GM12878 (cell line): ENCODE measurements around the gene BCL11A. TPM values are rescaled to one million over a fixed set of nuclear protein-coding genes. Genes with fewer than 3 reads are reported as not detected.

ENCODE experiments used
- ATAC-seq: fragments of 200-7000 bp; cut with Tn5 transposase; 3 replicates; pipeline ENCODE4 v1.9.1; 2020; ENCODE audit warnings: mild to moderate bottlenecking, moderate library complexity
- BruUV-seq: library from RNA; stranded (reverse); fragments of 400-500 nt; replicated peaks from 2 replicates; lab custom pipeline; 2021; lab: Mats Ljungman, UMichigan
- CTCF ChIA-PET: fragments of 300-600 bp; sonication (Branson Sonifier 250); formaldehyde crosslinking; extraction: SDS; loops from one replicate; lab custom pipeline; 2021; ENCODE audit warnings: inconsistent platforms; lab: Yijun Ruan, JAX
- POLR2A ChIA-PET: fragments of 350-600 bp; formaldehyde crosslinking; extraction: SDS; loops from one replicate; lab custom pipeline; 2021; ENCODE audit warnings: inconsistent platforms; lab: Charles Lee
- RAD21 ChIA-PET: fragments of 300-600 bp; sonication (Branson Sonifier 250); formaldehyde crosslinking; loops from one replicate; lab custom pipeline; 2023; ENCODE audit warnings: antibody characterized with exemption; ENCODE audit not compliant: unreplicated experiment; lab: Charles Lee
- SMC1A ChIA-PET: fragments of 300-600 bp; sonication (Branson Sonifier 250); formaldehyde crosslinking; loops from one replicate; lab custom pipeline; 2023; ENCODE audit not compliant: unreplicated experiment, uncharacterized antibody; lab: Charles Lee
- DNase-seq: peaks from one replicate; pipeline ENCODE4 v3.0.0-alpha.2; 2011; ENCODE audit warnings: low read depth, low spot score
- FAIRE-seq: peaks from 3 replicates; lab custom pipeline; 2011; peaks lifted over from hg19 to GRCh38; lab: Jason Lieb, UNC
- H2AFZ ChIP-seq: 2 replicates; pipeline ENCODE4 v1.6.0; 2011; ENCODE audit warnings: low read depth, low read length, control low read depth; ENCODE audit not compliant: control insufficient read depth
- H3K27ac ChIP-seq: 2 replicates; pipeline ENCODE4 v1.5.1; 2011; ENCODE audit warnings: control low read depth; ENCODE audit not compliant: control insufficient read depth, insufficient read depth
- H3K27me3 ChIP-seq, 2 experiments: replicated peaks in 1 of 2; 2 replicates each; pipeline versions ENCODE4 v1.6.0 to v1.6.1; 2011; ENCODE audit warnings: low read length in 1 of 2; ENCODE audit not compliant: control insufficient read depth in 2 of 2, insufficient read depth in 2 of 2
- H3K36me3 ChIP-seq, 2 experiments: 2 replicates each; pipeline ENCODE4 v1.5.1; 2011; ENCODE audit warnings: low read length in 1 of 2; ENCODE audit not compliant: control insufficient read depth in 2 of 2, insufficient read depth in 2 of 2
- H3K4me1 ChIP-seq: 2 replicates; pipeline ENCODE4 v1.6.1; 2011; ENCODE audit warnings: mild to moderate bottlenecking, low read length, moderate library complexity, mixed read lengths; ENCODE audit not compliant: control insufficient read depth, insufficient read depth
- H3K4me2 ChIP-seq: 2 replicates; pipeline ENCODE4 v1.6.0; 2011; ENCODE audit warnings: control low read depth; ENCODE audit not compliant: control insufficient read depth, insufficient read depth
- H3K4me3 ChIP-seq: fragments of 200-600 bp; sonication (generic); 2 replicates; pipeline ENCODE4 v1.5.1; 2016
- H3K79me2 ChIP-seq: 2 replicates; pipeline ENCODE4 v1.6.0; 2011; ENCODE audit warnings: low read length; ENCODE audit not compliant: control insufficient read depth, insufficient read depth
- H3K9ac ChIP-seq: 2 replicates; pipeline ENCODE4 v1.8.0; 2011; ENCODE audit warnings: low read length, control low read depth, mixed read lengths; ENCODE audit not compliant: control insufficient read depth, insufficient read depth
- H3K9me3 ChIP-seq: replicated peaks from 3 replicates; pipeline ENCODE4 v1.5.1; 2011; ENCODE audit warnings: mild to moderate bottlenecking, low read length; ENCODE audit not compliant: control insufficient read depth, insufficient read depth
- H4K20me1 ChIP-seq: 2 replicates; pipeline ENCODE4 v1.6.0; 2011; ENCODE audit not compliant: control insufficient read depth, insufficient read depth
- CHD4 ChIP-seq: fragments of 200-600 bp; sonication (generic); IDR thresholded peaks from 2 replicates; pipeline ENCODE4 v1.6.1; 2016; ENCODE audit warnings: mild to moderate bottlenecking
- IKZF2 ChIP-seq, 2 experiments: fragments of 450-650 bp; IDR thresholded peaks; 2 replicates each; pipeline ENCODE4 v1.6.1; 2017; ENCODE audit warnings: mild to moderate bottlenecking in 2 of 2, moderate library complexity in 2 of 2
- KAT2A ChIP-seq: conservative IDR thresholded peaks from 2 replicates; pipeline ENCODE4 v1.6.1; 2011; ENCODE audit warnings: low read depth, low read length; ENCODE audit not compliant: control insufficient read depth
- MTA3 ChIP-seq: IDR thresholded peaks from 2 replicates; pipeline ENCODE4 v1.6.1; 2012; ENCODE audit warnings: low read length, inconsistent platforms, borderline replicate concordance
- NBN ChIP-seq: fragments of 450-650 bp; IDR thresholded peaks from 2 replicates; pipeline ENCODE4 v1.6.1; 2016
- NFYB ChIP-seq: IDR thresholded peaks from 2 replicates; pipeline ENCODE4 v1.6.1; 2011; ENCODE audit warnings: low read depth, mild to moderate bottlenecking, low read length, improper control_type of control experiment, moderate library complexity; ENCODE audit not compliant: insufficient read depth
- NR2C1 ChIP-seq: fragments of 450-650 bp; IDR thresholded peaks from 2 replicates; pipeline ENCODE4 v1.6.1; 2017; ENCODE audit warnings: antibody characterized with exemption, mild to moderate bottlenecking, moderate library complexity
- RCOR1 ChIP-seq: conservative IDR thresholded peaks from 2 replicates; pipeline ENCODE4 v1.6.1; 2012; ENCODE audit warnings: low read depth, low read length, improper control_type of control experiment
- SREBF1 ChIP-seq: IDR thresholded peaks from 2 replicates; pipeline ENCODE4 v1.6.1; 2012; ENCODE audit warnings: mild to moderate bottlenecking, low read length
- SRF ChIP-seq, 2 experiments: IDR thresholded peaks; 2 replicates each; pipeline ENCODE4 v1.6.1; 2011; ENCODE audit warnings: low read depth in 2 of 2, low read length in 2 of 2, mild to moderate bottlenecking in 1 of 2, moderate library complexity in 1 of 2
- ZNF622 ChIP-seq: fragments of 450-650 bp; IDR thresholded peaks from 2 replicates; pipeline ENCODE4 v1.6.1; 2017; ENCODE audit warnings: mild to moderate bottlenecking, inconsistent platforms
- WGBS: methylation state at CpG from one replicate; pipeline ENCODE4 v1.1.6; 2016; ENCODE audit warnings: low lambda C conversion rate; ENCODE audit not compliant: insufficient replicate concordance, insufficient coverage; ENCODE audit errors: missing lambda C conversion rate; 5-methylcytosine and 5-hydroxymethylcytosine counted together
- in situ Hi-C: fragments of 300-500 bp; cut with MboI; formaldehyde crosslinking; loops from 9 replicates; pipeline ENCODE4 v1.14.3; 2018; ENCODE audit warnings: mixed read lengths
- intact Hi-C: fragments of 100-400 bp; cut with micrococcal nuclease; formaldehyde crosslinking; loops from one replicate; pipeline ENCODE4 v1.14.2; 2022; ENCODE audit not compliant: unreplicated experiment
- polyA plus RNA-seq, 11 experiments: library from polyadenylated mRNA; depleted of rRNA in 4 of 11; unstranded in 6 of 11; stranded (reverse) in 5 of 11; fragments of >200 nt; fragmentation: Nextera tagmentation in 4 of 11; fragmentation: Illumina TruSeq in 1 of 11; extraction: Ambion mirVana in 4 of 11; extraction: Trizol in 1 of 11; gene quantifications; 1 replicate in 1 of 11; 2 replicates in 10 of 11; pipeline versions ENCODE4 v1.2.1 to v1.2.3, GENCODE V29; 2011 to 2016; ENCODE audit warnings: inconsistent platforms in 2 of 11, missing spikeins in 2 of 11, low read depth in 1 of 11
- total RNA-seq, 4 experiments: library from RNA; depleted of rRNA in 3 of 4; stranded (reverse); fragments of >200 nt in 3 of 4; fragmentation: Illumina TruSeq in 1 of 4; extraction: Trizol in 1 of 4; gene quantifications; 2 replicates each; pipeline versions ENCODE4 v1.2.1 to v1.2.3, GENCODE V29; 2013 to 2021
- TF ChIP-seq, protein P1 (sequence below): fragments of 450-650 bp; IDR thresholded peaks from 2 replicates; pipeline ENCODE4 v1.6.1; 2017; ENCODE audit warnings: mild to moderate bottlenecking, moderate library complexity
- TF ChIP-seq, protein P2 (sequence below): fragments of 450-650 bp; IDR thresholded peaks from 2 replicates; pipeline ENCODE4 v1.6.1; 2017; ENCODE audit warnings: mild to moderate bottlenecking, moderate library complexity
- TF ChIP-seq, protein P3 (sequence below): fragments of 450-650 bp; formaldehyde crosslinking; IDR thresholded peaks from 2 replicates; pipeline ENCODE4 v1.4.0; 2020; ENCODE audit warnings: mild to moderate bottlenecking, moderate library complexity

BCL11A gene
- total and polyA plus RNA-seq, 10 of the 15 experiments (the other 5 are each of a cell fraction or from before 2014, with no cell fraction given) = 7.5 to 26.6 (median 11.1) TPM; not detected in 1

DNA sequence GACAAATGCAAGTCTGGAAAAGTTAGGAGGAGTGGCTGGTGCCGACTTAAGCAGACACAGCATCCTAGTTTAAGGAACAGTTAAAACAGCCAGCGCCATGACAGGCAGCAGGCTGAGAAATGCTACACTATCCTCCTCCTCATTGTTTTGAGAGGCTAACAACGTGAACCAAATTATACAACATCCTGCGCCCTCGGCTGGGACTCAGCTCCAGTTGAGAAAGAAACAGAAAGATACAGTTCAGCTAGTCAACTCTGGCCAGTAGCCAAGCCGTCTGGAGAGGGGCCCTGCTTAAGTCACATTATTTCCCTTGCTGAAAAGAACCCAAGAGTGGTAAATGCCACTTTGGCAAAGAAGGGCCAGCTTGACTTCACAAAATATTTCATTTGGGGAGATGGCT lies 90.2 kb downstream of the BCL11A start:
- no TSS peak for BruUV-seq
- SMC1A ChIA-PET = no interaction called here
- no peak for DNase-seq
- no peak for ATAC-seq
- RAD21 ChIA-PET = no interaction called here
- no peaks in the 10 kb centered on the region for H4K20me1 ChIP-seq
- peaks cover 6% of the 10 kb centered on the region for H3K79me2 ChIP-seq
- in situ Hi-C loops (no loop called here), intact Hi-C loops (no loop called here)
- WGBS = 84% methylated on average over 6 of the region's 6 CpGs
- no peak overlapping the region for H3K9ac ChIP-seq
- H3K36me3 ChIP-seq = peaks cover 0 to 8% of the 10 kb centered on the region in 2 experiments; a peak in 2 of 4 replicates
- no peaks in the 10 kb centered on the region for H3K27me3 ChIP-seq
- no peak overlapping the region for H2AFZ ChIP-seq
- H3K9me3 ChIP-seq = no peaks in the 10 kb centered on the region; the same call in 2 of the 3 replicates
- no peak for FAIRE-seq
- POLR2A ChIA-PET = no interaction called here
- H3K4me2 ChIP-seq = no peak overlapping the region
- H3K4me3 ChIP-seq = no peak overlapping the region
- H3K27ac ChIP-seq = no peak overlapping the region
- H3K4me1 ChIP-seq = peaks cover 2% of the 10 kb centered on the region
- CTCF ChIA-PET = no interaction called here
- TF ChIP-seq, protein P1, sequence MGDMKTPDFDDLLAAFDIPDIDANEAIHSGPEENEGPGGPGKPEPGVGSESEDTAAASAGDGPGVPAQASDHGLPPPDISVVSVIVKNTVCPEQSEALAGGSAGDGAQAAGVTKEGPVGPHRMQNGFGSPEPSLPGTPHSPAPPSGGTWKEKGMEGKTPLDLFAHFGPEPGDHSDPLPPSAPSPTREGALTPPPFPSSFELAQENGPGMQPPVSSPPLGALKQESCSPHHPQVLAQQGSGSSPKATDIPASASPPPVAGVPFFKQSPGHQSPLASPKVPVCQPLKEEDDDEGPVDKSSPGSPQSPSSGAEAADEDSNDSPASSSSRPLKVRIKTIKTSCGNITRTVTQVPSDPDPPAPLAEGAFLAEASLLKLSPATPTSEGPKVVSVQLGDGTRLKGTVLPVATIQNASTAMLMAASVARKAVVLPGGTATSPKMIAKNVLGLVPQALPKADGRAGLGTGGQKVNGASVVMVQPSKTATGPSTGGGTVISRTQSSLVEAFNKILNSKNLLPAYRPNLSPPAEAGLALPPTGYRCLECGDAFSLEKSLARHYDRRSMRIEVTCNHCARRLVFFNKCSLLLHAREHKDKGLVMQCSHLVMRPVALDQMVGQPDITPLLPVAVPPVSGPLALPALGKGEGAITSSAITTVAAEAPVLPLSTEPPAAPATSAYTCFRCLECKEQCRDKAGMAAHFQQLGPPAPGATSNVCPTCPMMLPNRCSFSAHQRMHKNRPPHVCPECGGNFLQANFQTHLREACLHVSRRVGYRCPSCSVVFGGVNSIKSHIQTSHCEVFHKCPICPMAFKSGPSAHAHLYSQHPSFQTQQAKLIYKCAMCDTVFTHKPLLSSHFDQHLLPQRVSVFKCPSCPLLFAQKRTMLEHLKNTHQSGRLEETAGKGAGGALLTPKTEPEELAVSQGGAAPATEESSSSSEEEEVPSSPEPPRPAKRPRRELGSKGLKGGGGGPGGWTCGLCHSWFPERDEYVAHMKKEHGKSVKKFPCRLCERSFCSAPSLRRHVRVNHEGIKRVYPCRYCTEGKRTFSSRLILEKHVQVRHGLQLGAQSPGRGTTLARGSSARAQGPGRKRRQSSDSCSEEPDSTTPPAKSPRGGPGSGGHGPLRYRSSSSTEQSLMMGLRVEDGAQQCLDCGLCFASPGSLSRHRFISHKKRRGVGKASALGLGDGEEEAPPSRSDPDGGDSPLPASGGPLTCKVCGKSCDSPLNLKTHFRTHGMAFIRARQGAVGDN = no peak
- TF ChIP-seq NR2C1 = no peak
- no peak for TF ChIP-seq CHD4
- TF ChIP-seq NBN = no peak
- no peak for TF ChIP-seq RCOR1
- TF ChIP-seq, protein P2, sequence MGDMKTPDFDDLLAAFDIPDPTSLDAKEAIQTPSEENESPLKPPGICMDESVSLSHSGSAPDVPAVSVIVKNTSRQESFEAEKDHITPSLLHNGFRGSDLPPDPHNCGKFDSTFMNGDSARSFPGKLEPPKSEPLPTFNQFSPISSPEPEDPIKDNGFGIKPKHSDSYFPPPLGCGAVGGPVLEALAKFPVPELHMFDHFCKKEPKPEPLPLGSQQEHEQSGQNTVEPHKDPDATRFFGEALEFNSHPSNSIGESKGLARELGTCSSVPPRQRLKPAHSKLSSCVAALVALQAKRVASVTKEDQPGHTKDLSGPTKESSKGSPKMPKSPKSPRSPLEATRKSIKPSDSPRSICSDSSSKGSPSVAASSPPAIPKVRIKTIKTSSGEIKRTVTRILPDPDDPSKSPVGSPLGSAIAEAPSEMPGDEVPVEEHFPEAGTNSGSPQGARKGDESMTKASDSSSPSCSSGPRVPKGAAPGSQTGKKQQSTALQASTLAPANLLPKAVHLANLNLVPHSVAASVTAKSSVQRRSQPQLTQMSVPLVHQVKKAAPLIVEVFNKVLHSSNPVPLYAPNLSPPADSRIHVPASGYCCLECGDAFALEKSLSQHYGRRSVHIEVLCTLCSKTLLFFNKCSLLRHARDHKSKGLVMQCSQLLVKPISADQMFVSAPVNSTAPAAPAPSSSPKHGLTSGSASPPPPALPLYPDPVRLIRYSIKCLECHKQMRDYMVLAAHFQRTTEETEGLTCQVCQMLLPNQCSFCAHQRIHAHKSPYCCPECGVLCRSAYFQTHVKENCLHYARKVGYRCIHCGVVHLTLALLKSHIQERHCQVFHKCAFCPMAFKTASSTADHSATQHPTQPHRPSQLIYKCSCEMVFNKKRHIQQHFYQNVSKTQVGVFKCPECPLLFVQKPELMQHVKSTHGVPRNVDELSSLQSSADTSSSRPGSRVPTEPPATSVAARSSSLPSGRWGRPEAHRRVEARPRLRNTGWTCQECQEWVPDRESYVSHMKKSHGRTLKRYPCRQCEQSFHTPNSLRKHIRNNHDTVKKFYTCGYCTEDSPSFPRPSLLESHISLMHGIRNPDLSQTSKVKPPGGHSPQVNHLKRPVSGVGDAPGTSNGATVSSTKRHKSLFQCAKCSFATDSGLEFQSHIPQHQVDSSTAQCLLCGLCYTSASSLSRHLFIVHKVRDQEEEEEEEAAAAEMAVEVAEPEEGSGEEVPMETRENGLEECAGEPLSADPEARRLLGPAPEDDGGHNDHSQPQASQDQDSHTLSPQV = no peak
- TF ChIP-seq MTA3 = no peak
- no peak for TF ChIP-seq IKZF2 (IDR thresholded peaks at IDR 0.05)
- TF ChIP-seq, protein P3, sequence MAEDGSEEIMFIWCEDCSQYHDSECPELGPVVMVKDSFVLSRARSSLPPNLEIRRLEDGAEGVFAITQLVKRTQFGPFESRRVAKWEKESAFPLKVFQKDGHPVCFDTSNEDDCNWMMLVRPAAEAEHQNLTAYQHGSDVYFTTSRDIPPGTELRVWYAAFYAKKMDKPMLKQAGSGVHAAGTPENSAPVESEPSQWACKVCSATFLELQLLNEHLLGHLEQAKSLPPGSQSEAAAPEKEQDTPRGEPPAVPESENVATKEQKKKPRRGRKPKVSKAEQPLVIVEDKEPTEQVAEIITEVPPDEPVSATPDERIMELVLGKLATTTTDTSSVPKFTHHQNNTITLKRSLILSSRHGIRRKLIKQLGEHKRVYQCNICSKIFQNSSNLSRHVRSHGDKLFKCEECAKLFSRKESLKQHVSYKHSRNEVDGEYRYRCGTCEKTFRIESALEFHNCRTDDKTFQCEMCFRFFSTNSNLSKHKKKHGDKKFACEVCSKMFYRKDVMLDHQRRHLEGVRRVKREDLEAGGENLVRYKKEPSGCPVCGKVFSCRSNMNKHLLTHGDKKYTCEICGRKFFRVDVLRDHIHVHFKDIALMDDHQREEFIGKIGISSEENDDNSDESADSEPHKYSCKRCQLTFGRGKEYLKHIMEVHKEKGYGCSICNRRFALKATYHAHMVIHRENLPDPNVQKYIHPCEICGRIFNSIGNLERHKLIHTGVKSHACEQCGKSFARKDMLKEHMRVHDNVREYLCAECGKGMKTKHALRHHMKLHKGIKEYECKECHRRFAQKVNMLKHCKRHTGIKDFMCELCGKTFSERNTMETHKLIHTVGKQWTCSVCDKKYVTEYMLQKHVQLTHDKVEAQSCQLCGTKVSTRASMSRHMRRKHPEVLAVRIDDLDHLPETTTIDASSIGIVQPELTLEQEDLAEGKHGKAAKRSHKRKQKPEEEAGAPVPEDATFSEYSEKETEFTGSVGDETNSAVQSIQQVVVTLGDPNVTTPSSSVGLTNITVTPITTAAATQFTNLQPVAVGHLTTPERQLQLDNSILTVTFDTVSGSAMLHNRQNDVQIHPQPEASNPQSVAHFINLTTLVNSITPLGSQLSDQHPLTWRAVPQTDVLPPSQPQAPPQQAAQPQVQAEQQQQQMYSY = no peak
- TF ChIP-seq SREBF1 = no peak
- no peak for TF ChIP-seq NFYB
- no peak for TF ChIP-seq ZNF622
- no peak for TF ChIP-seq SRF (IDR thresholded peaks at IDR 0.05; ENCODE audit: low read depth in 2 of 2, low read length in 2 of 2)
- TF ChIP-seq KAT2A = no peak
